ENCODE measurements around the gene MAP4K3.

DNA sequence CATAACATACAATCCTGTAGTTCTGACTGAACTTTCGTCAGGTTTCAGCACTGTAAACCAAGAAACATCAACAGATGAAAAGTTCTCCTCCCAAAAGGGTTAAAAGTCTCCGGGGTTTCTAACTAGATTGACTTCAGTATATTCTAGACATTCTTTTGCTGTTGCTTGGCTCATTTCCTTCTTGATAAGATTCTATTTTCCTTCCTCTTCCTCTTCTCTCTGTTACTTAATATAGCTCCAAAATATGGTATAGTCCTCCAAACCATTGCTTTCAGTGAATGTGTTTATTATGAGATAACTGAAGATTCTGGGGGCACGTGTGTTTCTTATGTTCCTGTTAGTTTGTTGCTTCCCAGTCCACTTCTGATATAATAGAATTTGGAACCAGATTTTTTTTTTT, 46.4 kb upstream of the MAP4K3 start:
- TF ChIP-seq, protein P1, sequence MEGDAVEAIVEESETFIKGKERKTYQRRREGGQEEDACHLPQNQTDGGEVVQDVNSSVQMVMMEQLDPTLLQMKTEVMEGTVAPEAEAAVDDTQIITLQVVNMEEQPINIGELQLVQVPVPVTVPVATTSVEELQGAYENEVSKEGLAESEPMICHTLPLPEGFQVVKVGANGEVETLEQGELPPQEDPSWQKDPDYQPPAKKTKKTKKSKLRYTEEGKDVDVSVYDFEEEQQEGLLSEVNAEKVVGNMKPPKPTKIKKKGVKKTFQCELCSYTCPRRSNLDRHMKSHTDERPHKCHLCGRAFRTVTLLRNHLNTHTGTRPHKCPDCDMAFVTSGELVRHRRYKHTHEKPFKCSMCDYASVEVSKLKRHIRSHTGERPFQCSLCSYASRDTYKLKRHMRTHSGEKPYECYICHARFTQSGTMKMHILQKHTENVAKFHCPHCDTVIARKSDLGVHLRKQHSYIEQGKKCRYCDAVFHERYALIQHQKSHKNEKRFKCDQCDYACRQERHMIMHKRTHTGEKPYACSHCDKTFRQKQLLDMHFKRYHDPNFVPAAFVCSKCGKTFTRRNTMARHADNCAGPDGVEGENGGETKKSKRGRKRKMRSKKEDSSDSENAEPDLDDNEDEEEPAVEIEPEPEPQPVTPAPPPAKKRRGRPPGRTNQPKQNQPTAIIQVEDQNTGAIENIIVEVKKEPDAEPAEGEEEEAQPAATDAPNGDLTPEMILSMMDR (IDR thresholded peaks at IDR 0.05; ENCODE audit: control extremely low read depth in 1 of 3, insufficient read depth in 1 of 3, low read depth in 1 of 3, low read length in 3 of 3): no peak
- TF ChIP-seq BCL11A (IDR thresholded peaks at IDR 0.05; ENCODE audit: low read depth in 2 of 2, low read length in 2 of 2): no peak
- no peak for TF ChIP-seq JUN (IDR thresholded peaks at IDR 0.05; ENCODE audit: low read depth, low read length)
- TF ChIP-seq SIX5 (IDR thresholded peaks at IDR 0.05; ENCODE audit: low read depth, low read length): no peak
- no peak for TF ChIP-seq RAD21 (IDR thresholded peaks at IDR 0.05 in 1 of 2, conservative IDR thresholded peaks at IDR 0.05 in 1 of 2; ENCODE audit: low read depth in 2 of 2, low read length in 2 of 2)
- TF ChIP-seq POLR2A (IDR thresholded peaks at IDR 0.05; ENCODE audit: control extremely low read depth in 1 of 2, low read depth in 2 of 2, low read length in 2 of 2): no peak
- no peak for TF ChIP-seq TBP (IDR thresholded peaks at IDR 0.05; ENCODE audit: low read depth, low read length)
- TF ChIP-seq RFX5 (IDR thresholded peaks at IDR 0.05; ENCODE audit: borderline replicate concordance, low read depth, low read length): no peak
- TF ChIP-seq, protein P2, sequence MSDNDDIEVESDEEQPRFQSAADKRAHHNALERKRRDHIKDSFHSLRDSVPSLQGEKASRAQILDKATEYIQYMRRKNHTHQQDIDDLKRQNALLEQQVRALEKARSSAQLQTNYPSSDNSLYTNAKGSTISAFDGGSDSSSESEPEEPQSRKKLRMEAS (IDR thresholded peaks at IDR 0.05): no peak
- no peak for TF ChIP-seq GTF2F1 (IDR thresholded peaks at IDR 0.05; ENCODE audit: borderline replicate concordance, low read depth, low read length)
- no peak for TF ChIP-seq NRF1 (IDR thresholded peaks at IDR 0.05; ENCODE audit: low read depth, low read length)
- no peak for TF ChIP-seq BACH1 (IDR thresholded peaks at IDR 0.05; ENCODE audit: low read length)
